Measurements from ENCODE around the gene BMP6. TPM values are rescaled to one million over a fixed set of nuclear protein-coding genes. Genes with fewer than 3 reads are reported as not detected.

Gene BMP6
- total and polyA plus RNA-seq, 2 experiments from 2014 or later = 0.84 to 2.8 TPM

DNA sequence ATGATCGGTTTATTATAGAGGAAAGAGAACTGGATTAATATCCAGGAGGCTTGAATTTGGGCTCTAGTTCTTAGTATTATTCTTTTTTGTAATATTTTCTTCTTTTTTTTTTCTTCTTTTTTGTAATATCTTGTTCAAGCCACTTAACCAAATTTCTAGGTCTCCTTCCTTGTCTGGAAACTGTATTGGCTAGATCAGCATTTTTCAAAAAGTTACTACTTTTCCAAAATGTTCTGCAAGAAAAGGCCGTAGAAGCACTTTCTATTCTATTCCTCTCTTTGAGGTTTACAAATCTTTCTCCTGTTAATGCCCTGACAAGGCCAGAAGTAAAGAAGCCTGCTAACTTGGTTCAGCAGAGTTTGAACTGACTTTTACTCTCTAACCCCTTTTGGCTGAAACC, 12.0 kb downstream of the BMP6 start:
- H3K4me1 ChIP-seq (ENCODE audit: insufficient read depth) = no peaks in the 10 kb centered on the region
- no peak for DNase-seq (ENCODE audit: low spot score)
- H3F3A ChIP-seq (replicated peaks; ENCODE audit: low read depth) = no peaks in the 10 kb centered on the region
- H3K9me2 ChIP-seq (ENCODE audit: insufficient read depth) = no peaks in the 10 kb centered on the region
- H3K36me3 ChIP-seq (ENCODE audit: insufficient read depth) = no peaks in the 10 kb centered on the region
- TF ChIP-seq JUNB (IDR thresholded peaks at IDR 0.05; ENCODE audit: unreplicated experiment) (no peak), STAT1 (IDR thresholded peaks at IDR 0.05; ENCODE audit: unreplicated experiment) (no peak), ZNF331 (CRISPR knock-in tag; IDR thresholded peaks at IDR 0.05; ENCODE audit: low read depth) (no peak), EZH2phosphoT487 (IDR thresholded peaks at IDR 0.05; ENCODE audit: unreplicated experiment) (no peak), CREB1 (CRISPR knock-in tag; IDR thresholded peaks at IDR 0.05; ENCODE audit: low read depth) (no peak), POLR2AphosphoS5 (IDR thresholded peaks at IDR 0.05; ENCODE audit: low read depth) (no peak)
- TF ChIP-seq, protein P1, sequence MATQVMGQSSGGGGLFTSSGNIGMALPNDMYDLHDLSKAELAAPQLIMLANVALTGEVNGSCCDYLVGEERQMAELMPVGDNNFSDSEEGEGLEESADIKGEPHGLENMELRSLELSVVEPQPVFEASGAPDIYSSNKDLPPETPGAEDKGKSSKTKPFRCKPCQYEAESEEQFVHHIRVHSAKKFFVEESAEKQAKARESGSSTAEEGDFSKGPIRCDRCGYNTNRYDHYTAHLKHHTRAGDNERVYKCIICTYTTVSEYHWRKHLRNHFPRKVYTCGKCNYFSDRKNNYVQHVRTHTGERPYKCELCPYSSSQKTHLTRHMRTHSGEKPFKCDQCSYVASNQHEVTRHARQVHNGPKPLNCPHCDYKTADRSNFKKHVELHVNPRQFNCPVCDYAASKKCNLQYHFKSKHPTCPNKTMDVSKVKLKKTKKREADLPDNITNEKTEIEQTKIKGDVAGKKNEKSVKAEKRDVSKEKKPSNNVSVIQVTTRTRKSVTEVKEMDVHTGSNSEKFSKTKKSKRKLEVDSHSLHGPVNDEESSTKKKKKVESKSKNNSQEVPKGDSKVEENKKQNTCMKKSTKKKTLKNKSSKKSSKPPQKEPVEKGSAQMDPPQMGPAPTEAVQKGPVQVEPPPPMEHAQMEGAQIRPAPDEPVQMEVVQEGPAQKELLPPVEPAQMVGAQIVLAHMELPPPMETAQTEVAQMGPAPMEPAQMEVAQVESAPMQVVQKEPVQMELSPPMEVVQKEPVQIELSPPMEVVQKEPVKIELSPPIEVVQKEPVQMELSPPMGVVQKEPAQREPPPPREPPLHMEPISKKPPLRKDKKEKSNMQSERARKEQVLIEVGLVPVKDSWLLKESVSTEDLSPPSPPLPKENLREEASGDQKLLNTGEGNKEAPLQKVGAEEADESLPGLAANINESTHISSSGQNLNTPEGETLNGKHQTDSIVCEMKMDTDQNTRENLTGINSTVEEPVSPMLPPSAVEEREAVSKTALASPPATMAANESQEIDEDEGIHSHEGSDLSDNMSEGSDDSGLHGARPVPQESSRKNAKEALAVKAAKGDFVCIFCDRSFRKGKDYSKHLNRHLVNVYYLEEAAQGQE (IDR thresholded peaks at IDR 0.05; ENCODE audit: unreplicated experiment) = no peak
- H3K27me3 ChIP-seq (ENCODE audit: insufficient read depth) = no peaks in the 10 kb centered on the region
- no peaks in the 10 kb centered on the region for H4K20me1 ChIP-seq (replicated peaks; ENCODE audit: insufficient read depth)
- no peaks in the 10 kb centered on the region for H3K79me2 ChIP-seq (replicated peaks; ENCODE audit: insufficient read depth)
- no peak for ATAC-seq
- H3K36me3 Mint-ChIP-seq (ENCODE audit: low read depth) = no peaks in the 10 kb centered on the region
- H2AFZ ChIP-seq = no peak overlapping the region
- no peak overlapping the region for H3K4me3 ChIP-seq
- no peaks in the 10 kb centered on the region for H3K9me3 Mint-ChIP-seq
- H3K27ac Mint-ChIP-seq = no peak overlapping the region
- H3K27ac ChIP-seq (ENCODE audit: low read depth) = no peak overlapping the region
- H3K4me2 ChIP-seq = no peak overlapping the region
- H3K4me1 Mint-ChIP-seq = 0 out of 3 replicates have a peak, but pooled peaks cover 2% of the 10 kb centered on the region
- no peaks in the 10 kb centered on the region for H3K27me3 Mint-ChIP-seq (ENCODE audit: insufficient read depth, low read depth, poor library complexity)
- H3K4me3 Mint-ChIP-seq = no peak overlapping the region

DNA sequence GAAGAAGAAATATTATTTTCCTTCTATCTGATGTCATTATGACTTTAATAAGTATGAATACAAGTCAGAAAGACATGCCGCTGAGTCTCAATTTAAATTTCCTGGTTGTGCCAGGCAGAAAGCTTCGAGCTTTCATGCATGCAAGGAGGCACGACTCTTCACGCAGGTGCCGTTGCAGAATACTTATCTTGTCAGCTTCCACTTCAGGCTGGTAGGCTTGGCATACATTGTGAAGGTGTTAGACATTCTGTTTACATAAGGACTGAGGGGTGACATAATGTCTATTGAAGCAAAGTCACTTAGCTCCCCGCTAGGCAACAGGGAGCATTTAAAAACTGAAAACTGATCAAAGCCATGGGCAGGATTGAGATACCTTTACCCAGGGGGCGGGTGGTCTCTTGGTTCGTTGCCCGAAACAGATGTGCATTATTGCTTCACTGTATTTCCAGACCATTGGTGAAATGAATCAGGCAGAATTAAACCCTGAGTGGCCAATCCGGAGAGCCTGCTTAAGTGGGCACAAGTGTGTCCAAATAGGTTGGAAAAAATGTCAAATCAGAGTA, 16.4 kb downstream of the BMP6 start:
- Histone ChIP-seq H3K36me3 (ENCODE audit: insufficient read depth) (no peaks in the 10 kb centered on the region), H4K20me1 (replicated peaks; ENCODE audit: insufficient read depth) (no peaks in the 10 kb centered on the region), H2AFZ (no peak overlapping the region), H3K27ac (ENCODE audit: low read depth) (no peak overlapping the region), H3K27me3 (ENCODE audit: insufficient read depth) (no peaks in the 10 kb centered on the region), H3F3A (replicated peaks; ENCODE audit: low read depth) (no peaks in the 10 kb centered on the region), H3K79me2 (replicated peaks; ENCODE audit: insufficient read depth) (no peaks in the 10 kb centered on the region), H3K4me1 (ENCODE audit: insufficient read depth) (no peaks in the 10 kb centered on the region), H3K4me3 (no peak overlapping the region), H3K4me2 (no peak overlapping the region), H3K9me2 (ENCODE audit: insufficient read depth) (no peaks in the 10 kb centered on the region)
- peaks cover 13% of the 10 kb centered on the region for H3K4me1 Mint-ChIP-seq
- H3K27ac Mint-ChIP-seq = no peak overlapping the region
- ATAC-seq = no peak
- DNase-seq (ENCODE audit: low spot score) = no peak
- H3K27me3 Mint-ChIP-seq (ENCODE audit: insufficient read depth, low read depth, poor library complexity) = peaks cover 3% of the 10 kb centered on the region
- TF ChIP-seq ZNF114 (CRISPR knock-in tag; IDR thresholded peaks at IDR 0.05) = no peak
- no peak for TF ChIP-seq STAT1 (IDR thresholded peaks at IDR 0.05; ENCODE audit: unreplicated experiment)
- no peak overlapping the region for H3K4me3 Mint-ChIP-seq
- no peaks in the 10 kb centered on the region for H3K36me3 Mint-ChIP-seq (ENCODE audit: low read depth)
- H3K9me3 Mint-ChIP-seq = no peaks in the 10 kb centered on the region
